ENCODE results near the gene KCTD16. TPM values are rescaled to one million over a fixed set of nuclear protein-coding genes. Genes with fewer than 3 reads are reported as not detected.

Gene KCTD16
- total and polyA plus RNA-seq, 2 experiments from 2014 or later, result 0.02 to 0.76 TPM

DNA sequence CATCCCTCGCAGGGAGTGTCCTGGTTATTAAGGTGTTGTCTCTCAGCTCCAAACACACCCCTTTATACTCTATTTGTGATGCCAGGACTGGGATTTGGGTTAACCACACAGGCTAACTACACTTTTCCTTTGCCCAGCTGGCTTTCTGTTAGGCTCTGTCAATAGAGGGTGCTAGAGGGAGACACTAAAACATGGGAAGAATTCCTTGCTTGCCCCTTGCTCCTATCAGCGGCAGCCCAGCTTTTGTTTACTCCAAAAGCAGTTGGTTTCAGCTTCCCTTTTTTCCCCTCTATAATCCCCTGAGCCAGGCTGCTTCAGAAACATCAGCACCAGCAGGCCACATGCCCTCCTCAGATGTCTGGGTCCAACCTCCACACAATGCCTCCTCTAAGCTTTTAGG, 297.1 kb downstream of the KCTD16 start:
- Histone ChIP-seq H3K27ac (ENCODE audit: low read depth) (no peak overlapping the region), H4K20me1 (replicated peaks; ENCODE audit: insufficient read depth) (no peaks in the 10 kb centered on the region), H3K4me1 (ENCODE audit: insufficient read depth) (no peaks in the 10 kb centered on the region), H3K4me2 (no peak overlapping the region), H3K79me2 (replicated peaks; ENCODE audit: insufficient read depth) (no peaks in the 10 kb centered on the region), H3K9me2 (ENCODE audit: insufficient read depth) (no peaks in the 10 kb centered on the region), H2AFZ (peak overlapping the region; percentile 9; the same call in 1 of the 2 replicates), H3K36me3 (ENCODE audit: insufficient read depth) (no peaks in the 10 kb centered on the region), H3K27me3 (ENCODE audit: insufficient read depth) (no peaks in the 10 kb centered on the region), H3K4me3 (no peak overlapping the region), H3F3A (replicated peaks; ENCODE audit: low read depth) (no peaks in the 10 kb centered on the region)
- H3K36me3 Mint-ChIP-seq (ENCODE audit: low read depth), result no peaks in the 10 kb centered on the region
- H3K9me3 Mint-ChIP-seq, result no peaks in the 10 kb centered on the region
- peak; percentile 89 for DNase-seq (ENCODE audit: low spot score)
- ATAC-seq, result peak; percentile 97
- peak overlapping the region; percentile 33 for H3K27ac Mint-ChIP-seq
- TF ChIP-seq, protein P1, sequence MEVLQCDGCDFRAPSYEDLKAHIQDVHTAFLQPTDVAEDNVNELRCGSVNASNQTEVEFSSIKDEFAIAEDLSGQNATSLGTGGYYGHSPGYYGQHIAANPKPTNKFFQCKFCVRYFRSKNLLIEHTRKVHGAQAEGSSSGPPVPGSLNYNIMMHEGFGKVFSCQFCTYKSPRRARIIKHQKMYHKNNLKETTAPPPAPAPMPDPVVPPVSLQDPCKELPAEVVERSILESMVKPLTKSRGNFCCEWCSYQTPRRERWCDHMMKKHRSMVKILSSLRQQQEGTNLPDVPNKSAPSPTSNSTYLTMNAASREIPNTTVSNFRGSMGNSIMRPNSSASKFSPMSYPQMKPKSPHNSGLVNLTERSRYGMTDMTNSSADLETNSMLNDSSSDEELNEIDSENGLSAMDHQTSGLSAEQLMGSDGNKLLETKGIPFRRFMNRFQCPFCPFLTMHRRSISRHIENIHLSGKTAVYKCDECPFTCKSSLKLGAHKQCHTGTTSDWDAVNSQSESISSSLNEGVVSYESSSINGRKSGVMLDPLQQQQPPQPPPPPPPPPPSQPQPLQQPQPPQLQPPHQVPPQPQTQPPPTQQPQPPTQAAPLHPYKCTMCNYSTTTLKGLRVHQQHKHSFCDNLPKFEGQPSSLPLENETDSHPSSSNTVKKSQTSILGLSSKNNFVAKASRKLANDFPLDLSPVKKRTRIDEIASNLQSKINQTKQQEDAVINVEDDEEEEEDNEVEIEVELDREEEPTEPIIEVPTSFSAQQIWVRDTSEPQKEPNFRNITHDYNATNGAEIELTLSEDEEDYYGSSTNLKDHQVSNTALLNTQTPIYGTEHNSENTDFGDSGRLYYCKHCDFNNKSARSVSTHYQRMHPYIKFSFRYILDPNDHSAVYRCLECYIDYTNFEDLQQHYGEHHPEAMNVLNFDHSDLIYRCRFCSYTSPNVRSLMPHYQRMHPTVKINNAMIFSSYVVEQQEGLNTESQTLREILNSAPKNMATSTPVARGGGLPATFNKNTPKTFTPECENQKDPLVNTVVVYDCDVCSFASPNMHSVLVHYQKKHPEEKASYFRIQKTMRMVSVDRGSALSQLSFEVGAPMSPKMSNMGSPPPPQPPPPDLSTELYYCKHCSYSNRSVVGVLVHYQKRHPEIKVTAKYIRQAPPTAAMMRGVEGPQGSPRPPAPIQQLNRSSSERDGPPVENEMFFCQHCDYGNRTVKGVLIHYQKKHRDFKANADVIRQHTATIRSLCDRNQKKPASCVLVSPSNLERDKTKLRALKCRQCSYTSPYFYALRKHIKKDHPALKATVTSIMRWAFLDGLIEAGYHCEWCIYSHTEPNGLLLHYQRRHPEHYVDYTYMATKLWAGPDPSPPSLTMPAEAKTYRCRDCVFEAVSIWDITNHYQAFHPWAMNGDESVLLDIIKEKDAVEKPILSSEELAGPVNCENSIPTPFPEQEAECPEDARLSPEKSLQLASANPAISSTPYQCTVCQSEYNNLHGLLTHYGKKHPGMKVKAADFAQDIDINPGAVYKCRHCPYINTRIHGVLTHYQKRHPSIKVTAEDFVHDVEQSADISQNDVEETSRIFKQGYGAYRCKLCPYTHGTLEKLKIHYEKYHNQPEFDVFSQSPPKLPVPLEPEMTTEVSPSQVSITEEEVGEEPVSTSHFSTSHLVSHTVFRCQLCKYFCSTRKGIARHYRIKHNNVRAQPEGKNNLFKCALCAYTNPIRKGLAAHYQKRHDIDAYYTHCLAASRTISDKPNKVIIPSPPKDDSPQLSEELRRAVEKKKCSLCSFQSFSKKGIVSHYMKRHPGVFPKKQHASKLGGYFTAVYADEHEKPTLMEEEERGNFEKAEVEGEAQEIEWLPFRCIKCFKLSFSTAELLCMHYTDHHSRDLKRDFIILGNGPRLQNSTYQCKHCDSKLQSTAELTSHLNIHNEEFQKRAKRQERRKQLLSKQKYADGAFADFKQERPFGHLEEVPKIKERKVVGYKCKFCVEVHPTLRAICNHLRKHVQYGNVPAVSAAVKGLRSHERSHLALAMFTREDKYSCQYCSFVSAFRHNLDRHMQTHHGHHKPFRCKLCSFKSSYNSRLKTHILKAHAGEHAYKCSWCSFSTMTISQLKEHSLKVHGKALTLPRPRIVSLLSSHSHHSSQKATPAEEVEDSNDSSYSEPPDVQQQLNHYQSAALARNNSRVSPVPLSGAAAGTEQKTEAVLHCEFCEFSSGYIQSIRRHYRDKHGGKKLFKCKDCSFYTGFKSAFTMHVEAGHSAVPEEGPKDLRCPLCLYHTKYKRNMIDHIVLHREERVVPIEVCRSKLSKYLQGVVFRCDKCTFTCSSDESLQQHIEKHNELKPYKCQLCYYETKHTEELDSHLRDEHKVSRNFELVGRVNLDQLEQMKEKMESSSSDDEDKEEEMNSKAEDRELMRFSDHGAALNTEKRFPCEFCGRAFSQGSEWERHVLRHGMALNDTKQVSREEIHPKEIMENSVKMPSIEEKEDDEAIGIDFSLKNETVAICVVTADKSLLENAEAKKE (CRISPR knock-in tag; IDR thresholded peaks at IDR 0.05), result no peak; the same call in 1 of the 2 replicates
- TF ChIP-seq, protein P2, sequence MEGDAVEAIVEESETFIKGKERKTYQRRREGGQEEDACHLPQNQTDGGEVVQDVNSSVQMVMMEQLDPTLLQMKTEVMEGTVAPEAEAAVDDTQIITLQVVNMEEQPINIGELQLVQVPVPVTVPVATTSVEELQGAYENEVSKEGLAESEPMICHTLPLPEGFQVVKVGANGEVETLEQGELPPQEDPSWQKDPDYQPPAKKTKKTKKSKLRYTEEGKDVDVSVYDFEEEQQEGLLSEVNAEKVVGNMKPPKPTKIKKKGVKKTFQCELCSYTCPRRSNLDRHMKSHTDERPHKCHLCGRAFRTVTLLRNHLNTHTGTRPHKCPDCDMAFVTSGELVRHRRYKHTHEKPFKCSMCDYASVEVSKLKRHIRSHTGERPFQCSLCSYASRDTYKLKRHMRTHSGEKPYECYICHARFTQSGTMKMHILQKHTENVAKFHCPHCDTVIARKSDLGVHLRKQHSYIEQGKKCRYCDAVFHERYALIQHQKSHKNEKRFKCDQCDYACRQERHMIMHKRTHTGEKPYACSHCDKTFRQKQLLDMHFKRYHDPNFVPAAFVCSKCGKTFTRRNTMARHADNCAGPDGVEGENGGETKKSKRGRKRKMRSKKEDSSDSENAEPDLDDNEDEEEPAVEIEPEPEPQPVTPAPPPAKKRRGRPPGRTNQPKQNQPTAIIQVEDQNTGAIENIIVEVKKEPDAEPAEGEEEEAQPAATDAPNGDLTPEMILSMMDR (conservative IDR thresholded peaks at IDR 0.05; ENCODE audit: low read depth in 2 of 2), result peak; percentile 71 to 80
- H3K27me3 Mint-ChIP-seq (ENCODE audit: insufficient read depth, low read depth, poor library complexity), result peaks cover 1% of the 10 kb centered on the region
- no peak overlapping the region for H3K4me3 Mint-ChIP-seq
- peaks cover 10% of the 10 kb centered on the region; the same call in 2 of the 3 replicates for H3K4me1 Mint-ChIP-seq

DNA sequence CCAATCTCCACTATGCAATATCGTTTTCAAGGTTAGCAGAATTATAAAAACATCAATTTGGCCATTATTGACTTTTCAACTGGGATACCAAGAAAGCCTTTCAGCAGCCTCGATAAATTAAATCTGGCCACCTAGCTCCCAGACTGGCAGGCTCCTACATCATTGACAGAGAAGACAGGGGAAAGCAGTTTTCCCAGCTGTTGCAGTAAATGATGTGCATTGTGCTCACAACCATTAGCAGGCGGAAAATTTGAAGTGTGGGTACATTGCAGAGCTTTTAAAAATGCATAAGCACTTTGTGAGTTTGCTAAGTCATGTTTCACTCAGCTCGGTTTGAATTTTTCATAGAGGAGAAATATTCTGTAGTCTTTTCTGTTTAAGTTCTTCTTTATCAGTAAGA, 297.9 kb downstream of the KCTD16 start:
- TF ChIP-seq, protein P3, sequence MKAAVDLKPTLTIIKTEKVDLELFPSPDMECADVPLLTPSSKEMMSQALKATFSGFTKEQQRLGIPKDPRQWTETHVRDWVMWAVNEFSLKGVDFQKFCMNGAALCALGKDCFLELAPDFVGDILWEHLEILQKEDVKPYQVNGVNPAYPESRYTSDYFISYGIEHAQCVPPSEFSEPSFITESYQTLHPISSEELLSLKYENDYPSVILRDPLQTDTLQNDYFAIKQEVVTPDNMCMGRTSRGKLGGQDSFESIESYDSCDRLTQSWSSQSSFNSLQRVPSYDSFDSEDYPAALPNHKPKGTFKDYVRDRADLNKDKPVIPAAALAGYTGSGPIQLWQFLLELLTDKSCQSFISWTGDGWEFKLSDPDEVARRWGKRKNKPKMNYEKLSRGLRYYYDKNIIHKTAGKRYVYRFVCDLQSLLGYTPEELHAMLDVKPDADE (IDR thresholded peaks at IDR 0.05), result no peak
- TF ChIP-seq POLR2AphosphoS5 (IDR thresholded peaks at IDR 0.05; ENCODE audit: low read depth), result no peak
- H3K9me2 ChIP-seq (ENCODE audit: insufficient read depth), result no peaks in the 10 kb centered on the region
- ATAC-seq (no peak), DNase-seq (ENCODE audit: low spot score) (no peak)
- H3K4me1 ChIP-seq (ENCODE audit: insufficient read depth), result no peaks in the 10 kb centered on the region
- H3K4me3 Mint-ChIP-seq, result no peak overlapping the region
- H3K4me2 ChIP-seq, result no peak overlapping the region
- no peaks in the 10 kb centered on the region for H3K9me3 Mint-ChIP-seq
- H3K27ac Mint-ChIP-seq, result no peak overlapping the region
- no peak overlapping the region for H3K4me3 ChIP-seq
- no peaks in the 10 kb centered on the region for H3K36me3 Mint-ChIP-seq (ENCODE audit: low read depth)
- no peaks in the 10 kb centered on the region for H3K36me3 ChIP-seq (ENCODE audit: insufficient read depth)
- H2AFZ ChIP-seq, result no peak overlapping the region
- H3K27me3 Mint-ChIP-seq (ENCODE audit: insufficient read depth, low read depth, poor library complexity), result peaks cover 1% of the 10 kb centered on the region
- no peaks in the 10 kb centered on the region for H3F3A ChIP-seq (replicated peaks; ENCODE audit: low read depth)
- H3K27ac ChIP-seq (ENCODE audit: low read depth), result no peak overlapping the region
- H3K27me3 ChIP-seq (ENCODE audit: insufficient read depth), result no peaks in the 10 kb centered on the region
- peaks cover 10% of the 10 kb centered on the region; the same call in 2 of the 3 replicates for H3K4me1 Mint-ChIP-seq
- H3K79me2 ChIP-seq (replicated peaks; ENCODE audit: insufficient read depth), result no peaks in the 10 kb centered on the region
- H4K20me1 ChIP-seq (replicated peaks; ENCODE audit: insufficient read depth), result no peaks in the 10 kb centered on the region
